Measurements from ENCODE around the gene ATAD1.

The ATAD1 gene

DNA sequence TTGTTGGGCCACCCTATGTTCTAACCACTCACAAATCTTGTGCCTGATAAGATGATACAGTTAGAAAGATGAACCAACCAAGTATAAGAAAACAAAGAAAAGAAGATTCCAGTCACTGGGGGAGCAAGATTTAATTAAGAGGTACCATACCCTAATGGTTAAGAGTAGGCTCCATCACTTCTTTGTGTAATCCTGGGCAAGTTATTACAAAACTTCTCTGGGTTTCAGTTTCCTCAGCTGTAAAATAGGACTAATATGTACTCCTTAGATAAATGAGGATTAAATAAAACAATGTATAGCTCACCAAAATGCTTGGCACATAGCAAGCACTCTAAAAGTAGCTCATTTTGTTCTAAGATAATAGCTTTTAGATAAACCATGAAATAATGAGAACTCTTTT, 58.5 kb downstream of the ATAD1 start:
- DNase-seq, result no peak
- TF ChIP-seq, protein P1, sequence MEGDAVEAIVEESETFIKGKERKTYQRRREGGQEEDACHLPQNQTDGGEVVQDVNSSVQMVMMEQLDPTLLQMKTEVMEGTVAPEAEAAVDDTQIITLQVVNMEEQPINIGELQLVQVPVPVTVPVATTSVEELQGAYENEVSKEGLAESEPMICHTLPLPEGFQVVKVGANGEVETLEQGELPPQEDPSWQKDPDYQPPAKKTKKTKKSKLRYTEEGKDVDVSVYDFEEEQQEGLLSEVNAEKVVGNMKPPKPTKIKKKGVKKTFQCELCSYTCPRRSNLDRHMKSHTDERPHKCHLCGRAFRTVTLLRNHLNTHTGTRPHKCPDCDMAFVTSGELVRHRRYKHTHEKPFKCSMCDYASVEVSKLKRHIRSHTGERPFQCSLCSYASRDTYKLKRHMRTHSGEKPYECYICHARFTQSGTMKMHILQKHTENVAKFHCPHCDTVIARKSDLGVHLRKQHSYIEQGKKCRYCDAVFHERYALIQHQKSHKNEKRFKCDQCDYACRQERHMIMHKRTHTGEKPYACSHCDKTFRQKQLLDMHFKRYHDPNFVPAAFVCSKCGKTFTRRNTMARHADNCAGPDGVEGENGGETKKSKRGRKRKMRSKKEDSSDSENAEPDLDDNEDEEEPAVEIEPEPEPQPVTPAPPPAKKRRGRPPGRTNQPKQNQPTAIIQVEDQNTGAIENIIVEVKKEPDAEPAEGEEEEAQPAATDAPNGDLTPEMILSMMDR (IDR thresholded peaks at IDR 0.05), result no peak
- intact Hi-C loops (cut with DNase I; ENCODE audit: low total_unique reads), result no loop called here
- H3K27ac ChIP-seq, result no peak overlapping the region
- H3K9me3 ChIP-seq, result no peaks in the 10 kb centered on the region
- H3K36me3 ChIP-seq, result peaks cover 9 to 35% (median 12%) of the 10 kb centered on the region in 3 donors
- no peaks in the 10 kb centered on the region for H3K4me1 ChIP-seq
- H3K27me3 ChIP-seq, result no peaks in the 10 kb centered on the region
- no peak overlapping the region for H3K4me3 ChIP-seq

DNA sequence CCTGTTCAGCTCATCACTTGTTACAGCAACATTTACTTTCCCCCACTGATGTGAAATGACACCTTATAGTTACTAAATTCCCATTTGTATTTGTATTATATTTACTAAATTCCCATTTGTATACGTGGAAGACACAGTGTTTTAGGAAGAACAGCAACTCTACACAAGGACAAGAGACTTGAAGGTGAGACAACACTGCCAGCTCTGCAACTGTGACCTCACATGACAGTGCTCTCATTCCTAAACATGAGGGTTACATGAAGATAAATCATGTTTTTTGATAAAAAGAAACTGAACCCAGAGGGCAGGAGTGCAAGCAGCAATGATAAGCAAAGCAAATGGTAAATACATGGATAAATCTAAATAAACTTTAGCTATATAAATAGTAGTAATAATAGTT, 60.3 kb downstream of the ATAD1 start:
- H3K9me3 ChIP-seq, result no peaks in the 10 kb centered on the region
- H3K4me3 ChIP-seq, result no peak overlapping the region
- H3K27ac ChIP-seq, result no peak overlapping the region
- TF ChIP-seq, protein P1 (IDR thresholded peaks at IDR 0.05), result no peak
- DNase-seq, result no peak
- H3K4me1 ChIP-seq, result no peaks in the 10 kb centered on the region
- peaks cover 6 to 43% (median 21%) of the 10 kb centered on the region in 3 donors for H3K36me3 ChIP-seq
- H3K27me3 ChIP-seq, result no peaks in the 10 kb centered on the region
- intact Hi-C loops (cut with DNase I; ENCODE audit: low total_unique reads), result no loop called here

DNA sequence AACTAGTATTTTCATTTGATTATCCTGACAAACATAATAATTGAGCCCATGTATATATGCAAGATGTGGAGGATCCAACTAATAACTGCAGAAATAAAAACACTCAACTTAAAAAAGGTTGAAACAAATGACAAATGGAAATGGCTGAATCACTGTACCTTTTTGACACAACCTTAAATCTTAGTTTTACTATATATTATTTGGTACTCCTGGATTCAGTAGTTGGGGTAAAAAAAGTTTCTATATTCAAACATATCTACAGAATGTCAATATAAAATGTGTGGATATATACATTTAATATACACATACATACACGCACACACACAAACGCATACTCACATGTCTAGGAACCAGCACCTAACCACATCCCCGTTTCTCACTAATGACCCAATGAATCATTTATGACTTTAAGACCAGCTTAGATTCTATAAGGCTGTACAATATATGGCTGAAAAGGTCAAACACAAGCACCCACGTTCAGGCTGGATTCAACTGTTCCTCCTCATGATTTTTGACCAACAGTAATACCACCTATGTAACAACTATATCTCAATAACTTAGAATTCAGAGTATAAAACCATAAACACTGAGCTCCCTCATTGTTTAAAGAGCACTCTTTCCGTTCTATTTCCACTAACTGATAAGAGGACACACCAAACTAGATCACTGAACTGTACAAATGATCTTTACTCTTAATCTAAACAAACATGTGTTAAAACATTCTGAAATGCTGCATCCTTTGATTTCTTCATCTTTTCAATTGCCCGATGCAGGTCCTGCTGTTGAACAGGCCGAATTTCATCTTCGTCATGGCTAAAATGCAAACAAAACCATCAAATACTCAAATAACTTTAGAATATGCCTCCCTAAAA, 63.8 kb downstream of the ATAD1 start:
- intact Hi-C loops (cut with DNase I; ENCODE audit: low total_unique reads), result no loop called here
- no peak for DNase-seq

DNA sequence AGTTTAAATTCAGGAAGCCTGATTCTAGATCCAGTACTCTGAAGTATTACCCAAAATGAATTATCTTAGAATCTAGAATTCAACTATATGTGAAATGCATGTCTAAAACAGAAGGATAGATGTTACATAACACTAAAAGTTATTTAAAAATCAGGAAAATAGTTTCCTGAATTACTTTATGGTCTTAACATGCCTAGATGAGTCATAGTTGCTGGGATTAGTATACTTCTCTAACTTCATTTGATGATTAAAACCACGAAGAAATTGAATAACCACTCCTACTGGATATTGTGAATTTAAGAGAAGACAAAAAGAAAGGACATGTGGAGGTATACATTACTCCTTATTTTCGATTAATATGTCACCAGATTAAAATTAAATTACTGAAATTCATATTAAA, 65.5 kb downstream of the ATAD1 start:
- H3K27me3 ChIP-seq, result no peaks in the 10 kb centered on the region
- H3K9me3 ChIP-seq, result no peaks in the 10 kb centered on the region
- TF ChIP-seq, protein P1 (IDR thresholded peaks at IDR 0.05), result no peak
- H3K4me3 ChIP-seq, result no peak overlapping the region
- intact Hi-C loops (cut with DNase I; ENCODE audit: low total_unique reads), result no loop called here
- no peaks in the 10 kb centered on the region for H3K4me1 ChIP-seq
- H3K27ac ChIP-seq, result no peak overlapping the region
- peaks cover 0 to 26% (median 21%) of the 10 kb centered on the region in 3 donors for H3K36me3 ChIP-seq
- no peak for DNase-seq

More for the DNA sequence above, 63.8 kb downstream of the ATAD1 start:
- no peak overlapping the region for H3K4me3 ChIP-seq
- H3K27me3 ChIP-seq, result no peaks in the 10 kb centered on the region
- H3K36me3 ChIP-seq, result peaks cover 0 to 29% (median 21%) of the 10 kb centered on the region in 3 donors
- H3K4me1 ChIP-seq, result no peaks in the 10 kb centered on the region
- TF ChIP-seq, protein P1 (IDR thresholded peaks at IDR 0.05), result no peak
- no peaks in the 10 kb centered on the region for H3K9me3 ChIP-seq
- no peak overlapping the region for H3K27ac ChIP-seq

DNA sequence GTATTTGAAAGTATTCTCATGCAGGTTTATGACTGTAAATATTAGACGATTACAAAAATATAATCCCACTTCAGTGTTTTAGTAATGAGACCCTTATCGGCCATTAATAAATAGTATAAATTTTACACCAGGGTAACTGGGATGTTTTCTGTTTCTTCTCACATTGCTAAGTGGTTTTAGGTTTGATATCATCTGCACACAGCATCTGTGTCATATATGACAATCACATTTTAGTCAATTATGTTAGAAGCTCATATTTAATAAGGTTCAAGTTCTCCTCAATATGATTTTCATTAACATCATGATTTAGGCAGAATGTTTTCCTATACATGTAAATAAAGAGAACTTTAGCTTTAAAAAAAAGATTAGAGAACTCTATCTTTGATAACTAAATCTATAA, 66.8 kb downstream of the ATAD1 start:
- TF ChIP-seq, protein P1 (IDR thresholded peaks at IDR 0.05), result no peak
- no peaks in the 10 kb centered on the region for H3K9me3 ChIP-seq
- H3K27me3 ChIP-seq, result no peaks in the 10 kb centered on the region
- H3K4me3 ChIP-seq, result no peak overlapping the region
- intact Hi-C loops (cut with DNase I; ENCODE audit: low total_unique reads), result no loop called here
- H3K36me3 ChIP-seq, result peaks cover 0 to 22% (median 21%) of the 10 kb centered on the region in 3 donors
- DNase-seq, result no peak
- H3K27ac ChIP-seq, result no peak overlapping the region
- no peaks in the 10 kb centered on the region for H3K4me1 ChIP-seq

Measured in tibial artery (tissue), 4 donors.